ENCODE results near the gene TMEM126A. TPM values are rescaled to one million over a fixed set of nuclear protein-coding genes. Genes with fewer than 3 reads are reported as not detected.
A peak's percentile ranks its signal among the peaks of the same experiment; 100 is the strongest.

The TMEM126A gene
- 36.1 and 38.3 TPM in 2 replicates for polyA plus RNA-seq (2013)

DNA sequence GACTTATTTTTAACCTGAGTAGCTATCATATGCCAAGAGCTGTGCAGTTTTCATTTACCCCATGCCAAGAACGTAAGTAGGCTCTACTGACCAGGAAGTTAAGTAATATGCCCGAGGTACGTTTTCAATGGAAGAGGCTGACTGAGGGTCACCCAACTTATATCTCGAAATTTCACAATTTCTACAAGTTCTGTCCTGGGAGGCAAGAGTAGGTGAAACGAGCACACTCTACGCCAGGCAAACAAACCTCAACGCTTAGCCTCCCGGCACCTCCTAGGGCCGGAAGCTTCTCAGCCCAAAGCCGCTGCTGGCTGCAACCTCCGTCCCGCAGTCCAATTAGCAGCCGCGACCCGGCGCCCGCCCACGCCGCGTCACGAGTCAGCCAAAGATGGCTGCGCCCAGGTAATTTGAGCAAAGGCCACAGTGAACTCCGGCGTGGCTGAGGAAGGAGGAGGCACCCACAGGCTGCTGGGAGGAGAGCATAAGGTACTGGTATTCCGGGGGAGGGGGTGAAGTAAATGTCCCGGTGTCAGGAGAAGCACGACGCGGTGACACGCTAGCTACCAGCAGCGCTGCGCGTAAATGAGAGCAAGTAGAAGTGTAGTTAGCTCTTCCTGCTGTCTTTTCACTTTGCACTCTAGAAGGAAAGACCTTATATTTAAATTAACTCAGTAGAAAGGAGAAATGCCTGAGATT lies at the start of gene TMEM126A:
Gene TMEM126A, plus strand, starts transcription at position 364 of the 696 bp plus-strand sequence. CDS start 2,289 bp downstream, outside the sequence.
- no CpG with 5 or more reads among the region's 33 CpGs for WGBS (ENCODE audit: extremely low coverage, insufficient coverage, insufficient read length)
- DNase-seq: peak; percentile 97 to 98
- H3K27ac ChIP-seq (ENCODE audit: low read depth, low read length): peak within 1 kb of the TSS; percentile 39

DNA sequence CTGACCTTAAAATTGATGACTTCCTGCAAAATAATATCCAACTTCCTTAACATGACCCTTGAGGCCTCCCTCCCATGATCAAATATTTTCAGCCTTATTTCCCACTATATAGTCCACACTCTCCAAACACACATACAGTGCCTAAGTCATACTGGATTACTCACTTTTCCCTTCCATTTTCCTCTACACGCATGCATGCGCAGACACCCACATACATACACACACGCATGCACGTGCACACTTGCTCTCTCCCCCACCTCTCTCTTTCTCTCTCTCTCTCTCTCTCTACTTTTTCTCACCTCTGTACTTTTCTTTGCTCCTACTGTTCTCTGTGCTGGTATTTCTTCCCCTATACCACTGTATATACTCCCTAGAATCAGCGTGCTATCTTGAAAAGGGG lies 48.7 kb upstream of the TMEM126A start:
- Histone ChIP-seq H3K14ac (ENCODE audit: low read length) (no peak overlapping the region), H4K91ac (ENCODE audit: low read depth, low read length) (no peak overlapping the region), H3K27ac (ENCODE audit: low read depth, low read length) (no peak overlapping the region), H3K23ac (ENCODE audit: low read length) (no peak overlapping the region), H3K79me2 (ENCODE audit: control insufficient read depth, insufficient read depth, low read length, poor library complexity) (no peaks in the 10 kb centered on the region), H2BK5ac (ENCODE audit: low read depth, low read length, poor library complexity) (no peak overlapping the region), H3K79me1 (ENCODE audit: low read length) (no peaks in the 10 kb centered on the region), H2BK120ac (ENCODE audit: insufficient read depth, low read length, poor library complexity) (no peak overlapping the region), H4K12ac (ENCODE audit: low read depth, low read length) (no peak overlapping the region), H2AK5ac (ENCODE audit: low read length) (no peak overlapping the region), H3K4ac (ENCODE audit: low read depth, low read length) (no peak overlapping the region), H3K4me2 (ENCODE audit: low read length) (no peak overlapping the region), H3K4me1 (ENCODE audit: control insufficient read depth in 1 of 2, insufficient read depth in 2 of 2, low read length in 2 of 2) (no peaks in the 10 kb centered on the region), H3K4me3 (ENCODE audit: low read depth, low read length) (no peak overlapping the region), H4K8ac (ENCODE audit: low read depth, low read length) (no peak overlapping the region), H3K18ac (ENCODE audit: low read length) (no peak overlapping the region), H3K27me3 (ENCODE audit: insufficient read depth, low read length) (no peaks in the 10 kb centered on the region), H3K9ac (ENCODE audit: low read length) (no peak overlapping the region), H2BK12ac (ENCODE audit: low read length) (no peak overlapping the region), H3K9me3 (ENCODE audit: insufficient read depth, low read depth, low read length) (no peaks in the 10 kb centered on the region), H3K36me3 (ENCODE audit: control insufficient read depth in 1 of 2, insufficient read depth in 2 of 2, low read length in 2 of 2) (no peaks in the 10 kb centered on the region), H2AFZ (ENCODE audit: insufficient read depth, low read length, poor library complexity) (no peak overlapping the region)
- WGBS (ENCODE audit: extremely low coverage, insufficient coverage, insufficient read length): no CpG with 5 or more reads among the region's 5 CpGs
- no peak for DNase-seq

More for the DNA sequence above, at the start of gene TMEM126A:
- no peak within 1 kb of the TSS for H2AK5ac ChIP-seq (ENCODE audit: low read length)
- no peak within 1 kb of the TSS for H3K23ac ChIP-seq (ENCODE audit: low read length)
- peak within 1 kb of the TSS; percentile 78 for H3K4me3 ChIP-seq (ENCODE audit: low read depth, low read length)
- peak within 1 kb of the TSS; percentile 96 for H4K8ac ChIP-seq (ENCODE audit: low read depth, low read length)
- H3K79me2 ChIP-seq (ENCODE audit: control insufficient read depth, insufficient read depth, low read length, poor library complexity): no peaks in the 10 kb centered on the region
- peaks cover 6% of the 10 kb centered on the region for H3K79me1 ChIP-seq (ENCODE audit: low read length)
- H3K27me3 ChIP-seq (ENCODE audit: insufficient read depth, low read length): no peaks in the 10 kb centered on the region
- H2BK12ac ChIP-seq (ENCODE audit: low read length): no peak within 1 kb of the TSS
- no peaks in the 10 kb centered on the region for H3K9me3 ChIP-seq (ENCODE audit: insufficient read depth, low read depth, low read length)
- H3K36me3 ChIP-seq (ENCODE audit: control insufficient read depth in 1 of 2, insufficient read depth in 2 of 2, low read length in 2 of 2): no peaks in the 10 kb centered on the region
- H4K91ac ChIP-seq (ENCODE audit: low read depth, low read length): peak within 1 kb of the TSS; percentile 73
- H3K4me1 ChIP-seq (ENCODE audit: control insufficient read depth in 1 of 2, insufficient read depth in 2 of 2, low read length in 2 of 2): no peaks in the 10 kb centered on the region
- peak within 1 kb of the TSS; percentile 82 for H3K14ac ChIP-seq (ENCODE audit: low read length)
- H4K12ac ChIP-seq (ENCODE audit: low read depth, low read length): peak within 1 kb of the TSS; percentile 88
- H2AFZ ChIP-seq (ENCODE audit: insufficient read depth, low read length, poor library complexity): peak within 1 kb of the TSS; percentile 92
- peak within 1 kb of the TSS; percentile 20 for H2BK120ac ChIP-seq (ENCODE audit: insufficient read depth, low read length, poor library complexity)
- peak within 1 kb of the TSS; percentile 19 for H3K4ac ChIP-seq (ENCODE audit: low read depth, low read length)
- no peak within 1 kb of the TSS for H3K18ac ChIP-seq (ENCODE audit: low read length)
- peak within 1 kb of the TSS; percentile 75 for H2BK5ac ChIP-seq (ENCODE audit: low read depth, low read length, poor library complexity)
- peak within 1 kb of the TSS; percentile 73 for H3K4me2 ChIP-seq (ENCODE audit: low read length)
- peak within 1 kb of the TSS; percentile 91 for H3K9ac ChIP-seq (ENCODE audit: low read length)

DNA sequence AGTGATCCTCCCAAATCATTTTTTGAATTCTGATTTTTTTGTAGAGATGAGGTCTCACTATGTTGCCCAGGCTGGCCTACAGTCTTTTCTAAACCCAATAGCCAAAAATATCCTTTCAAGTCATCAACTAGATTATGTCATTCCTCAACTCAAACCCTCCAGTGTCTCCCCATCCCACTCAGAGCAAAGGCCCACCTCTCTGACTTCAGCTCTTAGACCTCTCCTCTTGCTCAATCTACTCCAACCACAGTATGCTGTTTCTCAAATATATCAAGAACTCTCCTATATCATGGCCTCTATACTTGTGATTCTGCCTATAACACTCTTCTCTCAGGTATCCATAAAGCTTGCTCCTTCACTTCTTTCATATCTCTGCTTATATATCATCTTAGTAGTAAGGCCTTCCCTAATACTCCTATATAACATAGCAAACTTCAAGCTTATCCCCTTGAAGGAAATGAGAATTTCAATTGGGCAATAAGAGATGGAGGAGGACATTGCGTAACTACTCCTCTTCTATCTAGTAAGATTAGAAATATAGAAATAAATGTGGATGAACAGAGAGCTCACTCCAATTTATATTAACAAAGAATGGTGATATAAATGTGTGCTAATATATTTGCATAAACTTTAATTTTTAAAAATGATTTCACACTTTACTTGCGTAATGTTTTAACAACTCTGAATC lies 45.1 kb upstream of the TMEM126A start:
- Histone ChIP-seq H4K12ac (ENCODE audit: low read depth, low read length) (no peak overlapping the region), H2BK120ac (ENCODE audit: insufficient read depth, low read length, poor library complexity) (no peak overlapping the region), H3K79me1 (ENCODE audit: low read length) (no peaks in the 10 kb centered on the region), H3K4me2 (ENCODE audit: low read length) (no peak overlapping the region), H4K8ac (ENCODE audit: low read depth, low read length) (no peak overlapping the region), H3K4ac (ENCODE audit: low read depth, low read length) (no peak overlapping the region), H3K79me2 (ENCODE audit: control insufficient read depth, insufficient read depth, low read length, poor library complexity) (no peaks in the 10 kb centered on the region), H3K14ac (ENCODE audit: low read length) (no peak overlapping the region), H3K27me3 (ENCODE audit: insufficient read depth, low read length) (no peaks in the 10 kb centered on the region), H2BK12ac (ENCODE audit: low read length) (no peak overlapping the region), H3K9me3 (ENCODE audit: insufficient read depth, low read depth, low read length) (no peaks in the 10 kb centered on the region), H3K36me3 (ENCODE audit: control insufficient read depth in 1 of 2, insufficient read depth in 2 of 2, low read length in 2 of 2) (no peaks in the 10 kb centered on the region), H3K23ac (ENCODE audit: low read length) (no peak overlapping the region), H2BK5ac (ENCODE audit: low read depth, low read length, poor library complexity) (no peak overlapping the region), H2AK5ac (ENCODE audit: low read length) (no peak overlapping the region), H3K9ac (ENCODE audit: low read length) (no peak overlapping the region), H3K18ac (ENCODE audit: low read length) (no peak overlapping the region), H3K27ac (ENCODE audit: low read depth, low read length) (no peak overlapping the region), H3K4me1 (ENCODE audit: control insufficient read depth in 1 of 2, insufficient read depth in 2 of 2, low read length in 2 of 2) (no peaks in the 10 kb centered on the region), H2AFZ (ENCODE audit: insufficient read depth, low read length, poor library complexity) (no peak overlapping the region), H4K91ac (ENCODE audit: low read depth, low read length) (no peak overlapping the region), H3K4me3 (ENCODE audit: low read depth, low read length) (no peak overlapping the region)
- WGBS (ENCODE audit: extremely low coverage, insufficient coverage, insufficient read length): no CpG with 5 or more reads among the region's 2 CpGs
- no peak for DNase-seq

DNA sequence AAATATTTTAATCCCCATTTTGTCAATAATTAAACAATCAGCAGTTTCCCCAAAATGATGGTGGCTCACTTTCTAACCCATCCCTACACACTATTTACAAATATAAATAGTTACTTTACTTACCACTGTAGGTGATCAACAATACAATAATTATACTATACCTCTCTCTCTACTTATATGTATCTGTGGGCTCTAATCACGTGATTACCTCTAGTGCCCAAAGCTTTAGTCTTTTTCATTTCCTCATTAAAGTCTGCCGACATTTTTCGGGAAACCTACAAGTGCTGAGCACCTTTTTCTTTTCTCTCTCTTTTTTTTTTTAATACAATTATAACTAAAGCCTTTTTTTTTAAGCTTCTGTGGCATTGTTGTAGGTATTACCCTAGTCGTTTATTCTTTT lies 44.5 kb upstream of the TMEM126A start:
- no peak overlapping the region for H2AK5ac ChIP-seq (ENCODE audit: low read length)

More for the DNA sequence above, 44.5 kb upstream of the TMEM126A start:
- H3K4me3 ChIP-seq (ENCODE audit: low read depth, low read length): no peak overlapping the region
- no peak for DNase-seq
- no CpG with 5 or more reads among the region's 4 CpGs for WGBS (ENCODE audit: extremely low coverage, insufficient coverage, insufficient read length)
- no peak overlapping the region for H2BK12ac ChIP-seq (ENCODE audit: low read length)
- H4K8ac ChIP-seq (ENCODE audit: low read depth, low read length): no peak overlapping the region
- no peaks in the 10 kb centered on the region for H3K4me1 ChIP-seq (ENCODE audit: control insufficient read depth in 1 of 2, insufficient read depth in 2 of 2, low read length in 2 of 2)
- H3K79me1 ChIP-seq (ENCODE audit: low read length): no peaks in the 10 kb centered on the region
- H2AFZ ChIP-seq (ENCODE audit: insufficient read depth, low read length, poor library complexity): no peak overlapping the region
- H2BK120ac ChIP-seq (ENCODE audit: insufficient read depth, low read length, poor library complexity): no peak overlapping the region
- H3K27me3 ChIP-seq (ENCODE audit: insufficient read depth, low read length): no peaks in the 10 kb centered on the region
- H3K4ac ChIP-seq (ENCODE audit: low read depth, low read length): no peak overlapping the region
- H3K27ac ChIP-seq (ENCODE audit: low read depth, low read length): no peak overlapping the region
- H3K36me3 ChIP-seq (ENCODE audit: control insufficient read depth in 1 of 2, insufficient read depth in 2 of 2, low read length in 2 of 2): no peaks in the 10 kb centered on the region
- no peak overlapping the region for H3K23ac ChIP-seq (ENCODE audit: low read length)
- no peaks in the 10 kb centered on the region for H3K79me2 ChIP-seq (ENCODE audit: control insufficient read depth, insufficient read depth, low read length, poor library complexity)
- H2BK5ac ChIP-seq (ENCODE audit: low read depth, low read length, poor library complexity): no peak overlapping the region
- no peak overlapping the region for H3K14ac ChIP-seq (ENCODE audit: low read length)
- H4K91ac ChIP-seq (ENCODE audit: low read depth, low read length): no peak overlapping the region
- H3K9ac ChIP-seq (ENCODE audit: low read length): no peak overlapping the region
- H3K9me3 ChIP-seq (ENCODE audit: insufficient read depth, low read depth, low read length): no peaks in the 10 kb centered on the region
- H3K18ac ChIP-seq (ENCODE audit: low read length): no peak overlapping the region
- no peak overlapping the region for H3K4me2 ChIP-seq (ENCODE audit: low read length)
- no peak overlapping the region for H4K12ac ChIP-seq (ENCODE audit: low read depth, low read length)
